Stimulated activated CD8-positive, alpha-beta memory T cell treated with anti-CD3 and anti-CD28 coated beads, Interleukin-2, amount 100 ng/mL, for 48 hours (primary cell): ENCODE results near the gene ATP1A3.
"Not testable (repeated sequence)": the region's sequence is repeated elsewhere in the genome, so short reads cannot be mapped to it uniquely, and the experiment has no call there.

Experiments used
- DNase-seq, 2 donors: peaks; one replicate each; pipeline ENCODE4 v3.0.0-alpha.2; 2020; ENCODE audit warnings: low read depth in 2 of 2

The ATP1A3 gene

GRCh38 chr19:41947091-41947490 is 46.9 kb downstream of the ATP1A3 start:
- no peak for DNase-seq

DNA sequence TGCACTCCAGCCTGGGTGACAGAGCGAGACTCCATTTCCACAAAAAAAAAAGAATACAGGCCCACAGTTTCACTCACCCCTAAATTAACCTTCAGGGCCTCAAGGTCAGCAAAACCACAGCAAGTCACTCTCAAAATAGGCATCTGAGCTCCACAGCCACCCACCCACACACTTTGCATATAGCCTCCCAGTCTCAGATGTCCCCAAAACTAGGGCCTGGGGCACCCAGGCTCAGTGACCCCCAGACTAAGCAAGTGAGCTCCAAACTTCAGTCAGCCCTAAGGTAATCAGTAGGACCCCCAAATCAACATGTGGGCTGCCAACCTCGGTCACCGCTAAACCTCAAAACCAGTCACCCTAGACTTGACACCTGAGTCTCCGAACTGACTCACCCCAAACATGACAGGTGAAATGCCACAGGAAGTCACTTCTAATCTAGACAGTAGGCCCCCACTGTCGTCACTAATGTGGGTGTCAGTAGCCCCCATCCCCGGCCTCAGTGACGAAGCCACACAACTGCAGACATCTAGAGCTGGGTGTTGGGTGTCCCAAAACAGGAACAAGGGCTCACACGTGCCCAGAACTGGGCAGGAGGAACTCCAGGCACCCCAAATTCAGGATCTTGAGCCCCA is 48.8 kb downstream of the ATP1A3 start:
- DNase-seq: peak; percentile 72 to 83

GRCh38 chr19:41944336-41944735 is 49.7 kb downstream of the ATP1A3 start:
- no peak for DNase-seq

GRCh38 chr19:41941410-41942202 is 52.4 kb downstream of the ATP1A3 start:
- no peak for DNase-seq

DNA sequence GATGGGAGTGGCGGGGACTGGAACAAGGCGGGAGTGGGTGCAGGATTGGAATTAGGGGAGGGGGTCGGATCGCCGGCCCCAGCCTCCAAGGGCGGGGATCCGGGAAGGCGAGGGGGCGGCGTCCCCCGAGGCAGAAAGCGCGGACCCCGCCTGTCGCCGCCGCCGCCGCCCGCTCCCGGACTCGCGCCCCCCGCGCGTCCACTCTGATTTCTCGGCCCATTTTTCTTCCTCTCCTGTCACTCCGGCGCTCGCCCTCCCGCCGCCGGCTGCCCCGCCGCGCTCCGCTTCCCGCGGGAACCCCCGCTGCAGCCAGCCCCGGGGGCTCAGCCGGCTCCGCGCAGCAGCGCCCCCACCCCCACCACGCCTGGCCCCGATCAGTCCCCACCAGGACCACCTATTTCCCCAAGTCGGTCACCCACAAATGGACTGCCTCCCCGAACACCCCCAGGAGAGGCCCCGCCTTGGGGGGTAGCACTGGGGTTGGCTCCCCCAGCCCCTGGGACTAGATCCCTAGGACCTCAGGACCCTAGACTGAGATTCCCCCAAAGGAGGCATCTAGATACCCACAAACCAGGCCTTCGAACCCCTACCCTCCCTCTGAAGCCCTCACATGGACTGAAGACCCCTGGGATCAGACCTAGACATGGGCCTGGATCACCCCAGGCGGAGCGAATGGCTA is 53.2 kb downstream of the ATP1A3 start:
- DNase-seq: no peak

DNA sequence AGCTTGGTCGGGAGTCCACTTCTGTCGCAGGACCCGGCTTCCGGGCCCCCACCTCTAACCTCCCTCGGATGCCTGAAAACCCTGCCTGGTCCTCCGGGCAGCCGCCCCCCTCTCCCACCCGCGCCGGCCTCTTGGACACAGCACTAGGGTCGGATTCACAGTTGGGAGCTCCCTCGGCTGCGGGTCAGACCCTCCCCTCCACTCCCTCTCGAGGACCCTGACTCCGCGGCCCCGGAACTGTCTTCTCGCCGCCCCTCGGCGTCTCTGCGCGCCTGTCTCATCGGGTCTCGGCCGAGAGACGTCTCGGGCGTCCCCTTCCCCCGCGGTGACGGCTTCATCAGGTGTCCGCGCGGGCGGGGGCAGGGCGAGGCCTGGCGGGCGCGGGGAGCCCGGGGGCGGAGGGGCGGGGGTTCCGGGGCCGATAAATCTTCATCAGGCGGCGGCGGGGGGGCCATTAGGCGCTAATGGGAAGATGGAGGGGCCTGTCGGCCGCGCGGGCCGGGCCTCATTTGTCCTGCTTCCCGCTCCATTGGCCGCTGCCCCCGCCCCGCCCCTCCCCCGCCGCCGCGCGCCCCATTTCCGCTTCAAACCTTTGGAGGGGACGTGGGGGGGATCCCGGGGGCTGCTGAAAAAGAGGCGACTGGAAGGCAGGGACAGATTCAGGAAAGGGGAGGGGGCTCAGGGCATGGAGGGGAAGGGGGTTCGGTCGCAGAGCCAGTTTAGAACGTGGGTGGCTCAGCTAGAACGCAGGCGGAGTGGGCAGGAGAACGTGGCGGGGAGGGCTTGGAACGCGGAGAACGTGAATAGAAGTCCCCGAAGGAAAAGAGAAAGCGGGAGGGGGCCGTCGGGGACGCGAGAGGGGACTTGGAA is 53.9 kb downstream of the ATP1A3 start:
- DNase-seq: no peak

GRCh38 chr19:41939209-41939608 is 54.8 kb downstream of the ATP1A3 start:
- DNase-seq: not testable (repeated sequence)

- DNase-seq: no peak
These were observed 56.2 kb downstream of the ATP1A3 start for GRCh38 chr19:41937525-41938468.

DNA sequence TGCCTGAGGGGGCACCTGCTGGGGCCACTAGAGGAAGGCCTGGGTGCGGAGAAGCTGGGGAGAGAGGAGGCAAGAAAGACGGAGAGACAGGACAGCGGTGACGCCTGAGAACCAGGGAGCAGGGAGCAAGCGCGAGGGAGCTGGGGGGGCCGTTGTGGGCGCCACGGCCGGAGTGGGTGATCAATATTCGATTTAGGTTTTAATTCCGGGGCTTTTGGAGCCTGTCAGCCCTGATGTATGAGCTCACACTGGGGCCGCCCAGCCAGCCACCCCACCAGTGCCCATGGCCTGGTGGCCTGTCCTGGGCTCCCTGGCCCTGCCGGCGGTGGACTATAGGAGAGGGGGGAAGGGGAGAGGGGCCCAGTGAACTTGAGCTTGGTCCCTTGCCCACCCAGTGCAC is 57.1 kb downstream of the ATP1A3 start:
- DNase-seq: no peak

- no peak for DNase-seq
These were observed 57.6 kb downstream of the ATP1A3 start for GRCh38 chr19:41936416-41936850.

GRCh38 chr19:41935760-41936415 is 58.1 kb downstream of the ATP1A3 start:
- no peak for DNase-seq

- peak; percentile 62 to 72 for DNase-seq
These were observed 59.1 kb downstream of the ATP1A3 start for GRCh38 chr19:41934849-41935374.

DNA sequence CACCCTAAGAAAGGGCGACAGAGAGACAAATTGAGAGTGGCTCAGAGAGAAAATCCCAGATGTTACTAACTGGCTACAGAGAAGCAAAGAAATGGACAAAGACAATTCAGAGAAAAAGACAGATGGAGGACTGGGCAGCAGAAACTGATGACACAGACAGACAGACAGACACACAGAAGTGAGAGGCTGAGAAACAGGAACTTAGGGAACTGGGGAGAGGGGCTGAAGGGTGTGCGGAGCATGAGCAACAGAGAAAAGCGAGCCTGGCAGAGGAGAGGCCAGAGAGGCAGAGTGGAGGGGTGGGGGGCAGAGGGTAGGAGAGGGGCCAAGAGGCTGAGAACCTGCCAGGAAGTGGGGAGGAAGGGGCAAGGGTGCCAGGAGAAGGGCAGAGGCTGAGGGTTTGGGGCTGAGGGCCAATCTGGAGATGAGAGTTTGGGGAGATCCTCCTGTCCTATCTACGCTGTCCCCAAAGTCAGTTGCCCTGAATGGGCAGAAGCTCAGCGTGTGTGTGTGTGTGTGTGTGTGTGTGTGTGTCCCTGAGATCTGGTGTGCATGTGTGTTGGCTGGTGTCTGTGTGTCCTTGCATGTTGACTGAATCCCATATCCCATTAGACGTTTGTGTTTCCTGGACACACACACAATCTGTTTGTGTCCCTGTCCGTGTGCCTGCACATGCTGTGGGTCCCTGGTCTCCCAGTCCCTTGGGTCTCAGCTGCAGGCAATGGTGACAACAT is 60.2 kb downstream of the ATP1A3 start:
- DNase-seq: no peak

DNA sequence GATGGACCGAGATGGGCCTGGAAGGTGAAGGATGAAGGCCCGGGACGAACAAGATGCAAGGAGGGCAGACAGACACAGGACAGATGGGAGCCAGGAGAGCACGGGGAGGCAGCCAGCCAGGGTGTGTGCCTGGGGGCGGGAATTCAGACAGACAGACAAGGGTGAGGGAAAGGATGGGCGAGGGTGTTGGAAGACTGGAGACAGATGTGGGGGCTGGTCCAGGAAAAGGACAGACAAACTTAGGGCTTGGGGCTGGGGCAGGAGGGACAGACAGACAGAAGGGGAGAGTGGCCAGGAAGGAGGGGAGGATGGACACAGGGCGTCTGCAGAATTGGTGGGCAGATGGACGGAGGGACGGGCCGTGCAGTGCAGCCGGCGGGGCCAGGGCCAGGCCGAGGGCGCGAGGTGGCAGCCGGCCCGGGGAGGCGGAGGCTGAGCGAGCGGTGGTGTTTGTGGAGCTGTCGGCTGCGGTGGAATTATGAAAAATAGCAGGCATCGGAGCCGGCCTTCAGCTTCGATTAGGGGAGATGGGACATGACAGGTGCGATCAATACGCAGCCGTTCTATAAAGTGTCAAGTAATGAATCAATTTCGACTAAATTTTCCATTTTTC is 61.2 kb downstream of the ATP1A3 start:
- no peak for DNase-seq

- DNase-seq: no peak
These were observed 61.7 kb downstream of the ATP1A3 start for GRCh38 chr19:41932259-41932719.

GRCh38 chr19:41930926-41931592 is 63.0 kb downstream of the ATP1A3 start:
- DNase-seq: no peak

DNA sequence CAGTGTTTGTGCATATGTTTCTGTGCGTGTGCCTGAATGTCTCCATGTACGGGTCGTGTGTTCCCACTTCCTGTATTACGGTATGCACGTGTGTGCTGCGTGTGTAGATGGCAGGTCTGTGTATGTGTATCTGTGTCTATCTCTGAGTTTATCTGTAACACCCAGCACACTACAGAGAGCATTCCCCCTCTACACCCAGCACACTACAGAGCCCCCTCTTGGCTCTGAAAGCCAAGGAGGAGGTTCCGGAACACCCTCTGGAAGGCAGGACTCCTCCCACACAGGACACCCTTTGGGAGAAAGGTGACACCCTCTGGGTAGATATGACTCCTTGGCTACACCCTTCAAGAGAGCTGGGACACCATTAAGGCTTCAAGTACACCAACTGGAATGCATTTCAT is 63.7 kb downstream of the ATP1A3 start:
- no peak for DNase-seq

GRCh38 chr19:41929536-41930071 is 64.4 kb downstream of the ATP1A3 start:
- DNase-seq: no peak
